ENCODE measurements around the gene STRIP2. TPM values are rescaled to one million over a fixed set of nuclear protein-coding genes. Genes with fewer than 3 reads are reported as not detected.

The STRIP2 gene
- total RNA-seq, 1 experiment from 2014 or later = 6.5 TPM

- TF ChIP-seq, protein P1, sequence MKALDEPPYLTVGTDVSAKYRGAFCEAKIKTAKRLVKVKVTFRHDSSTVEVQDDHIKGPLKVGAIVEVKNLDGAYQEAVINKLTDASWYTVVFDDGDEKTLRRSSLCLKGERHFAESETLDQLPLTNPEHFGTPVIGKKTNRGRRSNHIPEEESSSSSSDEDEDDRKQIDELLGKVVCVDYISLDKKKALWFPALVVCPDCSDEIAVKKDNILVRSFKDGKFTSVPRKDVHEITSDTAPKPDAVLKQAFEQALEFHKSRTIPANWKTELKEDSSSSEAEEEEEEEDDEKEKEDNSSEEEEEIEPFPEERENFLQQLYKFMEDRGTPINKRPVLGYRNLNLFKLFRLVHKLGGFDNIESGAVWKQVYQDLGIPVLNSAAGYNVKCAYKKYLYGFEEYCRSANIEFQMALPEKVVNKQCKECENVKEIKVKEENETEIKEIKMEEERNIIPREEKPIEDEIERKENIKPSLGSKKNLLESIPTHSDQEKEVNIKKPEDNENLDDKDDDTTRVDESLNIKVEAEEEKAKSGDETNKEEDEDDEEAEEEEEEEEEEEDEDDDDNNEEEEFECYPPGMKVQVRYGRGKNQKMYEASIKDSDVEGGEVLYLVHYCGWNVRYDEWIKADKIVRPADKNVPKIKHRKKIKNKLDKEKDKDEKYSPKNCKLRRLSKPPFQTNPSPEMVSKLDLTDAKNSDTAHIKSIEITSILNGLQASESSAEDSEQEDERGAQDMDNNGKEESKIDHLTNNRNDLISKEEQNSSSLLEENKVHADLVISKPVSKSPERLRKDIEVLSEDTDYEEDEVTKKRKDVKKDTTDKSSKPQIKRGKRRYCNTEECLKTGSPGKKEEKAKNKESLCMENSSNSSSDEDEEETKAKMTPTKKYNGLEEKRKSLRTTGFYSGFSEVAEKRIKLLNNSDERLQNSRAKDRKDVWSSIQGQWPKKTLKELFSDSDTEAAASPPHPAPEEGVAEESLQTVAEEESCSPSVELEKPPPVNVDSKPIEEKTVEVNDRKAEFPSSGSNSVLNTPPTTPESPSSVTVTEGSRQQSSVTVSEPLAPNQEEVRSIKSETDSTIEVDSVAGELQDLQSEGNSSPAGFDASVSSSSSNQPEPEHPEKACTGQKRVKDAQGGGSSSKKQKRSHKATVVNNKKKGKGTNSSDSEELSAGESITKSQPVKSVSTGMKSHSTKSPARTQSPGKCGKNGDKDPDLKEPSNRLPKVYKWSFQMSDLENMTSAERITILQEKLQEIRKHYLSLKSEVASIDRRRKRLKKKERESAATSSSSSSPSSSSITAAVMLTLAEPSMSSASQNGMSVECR (CRISPR knock-in tag; IDR thresholded peaks at IDR 0.05; ENCODE audit: borderline replicate concordance) = no peak
- TF ChIP-seq EMX1 (CRISPR knock-in tag; IDR thresholded peaks at IDR 0.05) (no peak), MYBL2 (CRISPR knock-in tag; IDR thresholded peaks at IDR 0.05) (no peak), NR1H2 (CRISPR knock-in tag; IDR thresholded peaks at IDR 0.05) (no peak)
- TF ChIP-seq, protein P2, sequence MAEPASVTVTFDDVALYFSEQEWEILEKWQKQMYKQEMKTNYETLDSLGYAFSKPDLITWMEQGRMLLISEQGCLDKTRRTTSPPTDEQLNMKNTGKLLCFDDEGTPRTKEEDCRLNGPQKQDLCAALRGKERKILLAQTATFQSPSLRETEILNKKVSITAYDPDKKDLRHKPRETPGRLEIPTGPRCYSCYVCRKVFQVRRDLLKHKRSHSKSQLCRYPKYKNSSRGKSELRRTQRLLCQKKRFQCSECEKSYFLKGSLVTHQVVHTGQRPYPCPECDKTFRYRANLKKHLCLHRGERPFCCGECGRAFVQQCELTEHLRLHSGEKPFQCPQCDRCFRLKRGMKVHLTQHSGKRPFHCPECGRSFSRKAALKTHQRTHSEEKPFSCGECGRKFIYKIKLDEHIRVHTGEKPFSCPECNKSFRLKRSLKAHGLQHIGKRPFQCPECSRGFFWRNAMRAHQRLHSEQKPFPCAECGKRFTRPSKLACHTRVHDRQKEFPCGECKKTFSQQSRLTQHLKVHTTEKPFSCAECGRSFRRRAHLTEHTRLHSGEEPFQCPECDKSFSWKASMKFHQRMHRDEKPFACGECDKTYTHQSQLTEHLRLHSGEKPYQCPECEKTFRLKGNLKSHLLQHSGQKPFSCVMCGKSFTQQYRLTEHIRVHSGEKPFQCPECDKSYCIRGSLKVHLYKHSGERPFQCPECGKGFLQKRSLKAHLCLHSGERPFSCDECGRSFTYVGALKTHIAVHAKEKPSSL (CRISPR knock-in tag; conservative IDR thresholded peaks at IDR 0.05) = no peak
These were observed 59.8 kb downstream of the STRIP2 start (continued) for GRCh38 chr7:129494041-129494440.

- Mint-ChIP-seq H3K36me3 (no peaks in the 10 kb centered on the region), H3K9me3 (no peaks in the 10 kb centered on the region), H3K27me3 (ENCODE audit: low read depth) (peaks cover 14% of the 10 kb centered on the region), H3K4me1 (no peaks in the 10 kb centered on the region), H3K27ac (no peak overlapping the region), H3K4me3 (no peak overlapping the region)
- ChIA-PET POLR2A (no interaction called here), CTCF (interaction anchor here (1.0 kb wide), 1 partner anchor 112 kb away, joined by 3 read pairs; no protein-coding TSS in a partner anchor)
- TF ChIP-seq NFE2L1 (CRISPR knock-in tag; IDR thresholded peaks at IDR 0.05) = no peak
- no peak for TF ChIP-seq IRF1 (CRISPR knock-in tag; IDR thresholded peaks at IDR 0.05)
- no peak for TF ChIP-seq ETV6 (CRISPR knock-in tag; IDR thresholded peaks at IDR 0.05)
- TF ChIP-seq PRRX2 (CRISPR knock-in tag; IDR thresholded peaks at IDR 0.05) = no peak
- TF ChIP-seq, protein P3, sequence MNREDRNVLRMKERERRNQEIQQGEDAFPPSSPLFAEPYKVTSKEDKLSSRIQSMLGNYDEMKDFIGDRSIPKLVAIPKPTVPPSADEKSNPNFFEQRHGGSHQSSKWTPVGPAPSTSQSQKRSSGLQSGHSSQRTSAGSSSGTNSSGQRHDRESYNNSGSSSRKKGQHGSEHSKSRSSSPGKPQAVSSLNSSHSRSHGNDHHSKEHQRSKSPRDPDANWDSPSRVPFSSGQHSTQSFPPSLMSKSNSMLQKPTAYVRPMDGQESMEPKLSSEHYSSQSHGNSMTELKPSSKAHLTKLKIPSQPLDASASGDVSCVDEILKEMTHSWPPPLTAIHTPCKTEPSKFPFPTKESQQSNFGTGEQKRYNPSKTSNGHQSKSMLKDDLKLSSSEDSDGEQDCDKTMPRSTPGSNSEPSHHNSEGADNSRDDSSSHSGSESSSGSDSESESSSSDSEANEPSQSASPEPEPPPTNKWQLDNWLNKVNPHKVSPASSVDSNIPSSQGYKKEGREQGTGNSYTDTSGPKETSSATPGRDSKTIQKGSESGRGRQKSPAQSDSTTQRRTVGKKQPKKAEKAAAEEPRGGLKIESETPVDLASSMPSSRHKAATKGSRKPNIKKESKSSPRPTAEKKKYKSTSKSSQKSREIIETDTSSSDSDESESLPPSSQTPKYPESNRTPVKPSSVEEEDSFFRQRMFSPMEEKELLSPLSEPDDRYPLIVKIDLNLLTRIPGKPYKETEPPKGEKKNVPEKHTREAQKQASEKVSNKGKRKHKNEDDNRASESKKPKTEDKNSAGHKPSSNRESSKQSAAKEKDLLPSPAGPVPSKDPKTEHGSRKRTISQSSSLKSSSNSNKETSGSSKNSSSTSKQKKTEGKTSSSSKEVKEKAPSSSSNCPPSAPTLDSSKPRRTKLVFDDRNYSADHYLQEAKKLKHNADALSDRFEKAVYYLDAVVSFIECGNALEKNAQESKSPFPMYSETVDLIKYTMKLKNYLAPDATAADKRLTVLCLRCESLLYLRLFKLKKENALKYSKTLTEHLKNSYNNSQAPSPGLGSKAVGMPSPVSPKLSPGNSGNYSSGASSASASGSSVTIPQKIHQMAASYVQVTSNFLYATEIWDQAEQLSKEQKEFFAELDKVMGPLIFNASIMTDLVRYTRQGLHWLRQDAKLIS (CRISPR knock-in tag; IDR thresholded peaks at IDR 0.05; ENCODE audit: borderline replicate concordance) = no peak
- TF ChIP-seq, protein P2 (CRISPR knock-in tag; conservative IDR thresholded peaks at IDR 0.05) = no peak
- no peak for TF ChIP-seq ZNF317 (CRISPR knock-in tag; IDR thresholded peaks at IDR 0.05; ENCODE audit: borderline replicate concordance, low read depth)
- no peak for TF ChIP-seq TEAD4 (CRISPR knock-in tag; IDR thresholded peaks at IDR 0.05)
- TF ChIP-seq CTCF (IDR thresholded peaks at IDR 0.05) = no peak
- no peak for TF ChIP-seq SOX15 (CRISPR knock-in tag; IDR thresholded peaks at IDR 0.05)
- TF ChIP-seq TEAD1 (CRISPR knock-in tag; IDR thresholded peaks at IDR 0.05) = no peak
- no peak for ATAC-seq
- no peak for DNase-seq (ENCODE audit: low spot score)
These were observed 61.8 kb downstream of the STRIP2 start for GRCh38 chr7:129495987-129496386.

Measured in WTC11 (cell line).